ENCODE data around the gene RTBDN. TPM values are rescaled to one million over a fixed set of nuclear protein-coding genes. Genes with fewer than 3 reads are reported as not detected.

Gene RTBDN
- total and polyA plus RNA-seq, 10 of the 15 experiments (the other 5 are each of a cell fraction or from before 2014, with no cell fraction given): 0.45 TPM; not detected in 9

DNA sequence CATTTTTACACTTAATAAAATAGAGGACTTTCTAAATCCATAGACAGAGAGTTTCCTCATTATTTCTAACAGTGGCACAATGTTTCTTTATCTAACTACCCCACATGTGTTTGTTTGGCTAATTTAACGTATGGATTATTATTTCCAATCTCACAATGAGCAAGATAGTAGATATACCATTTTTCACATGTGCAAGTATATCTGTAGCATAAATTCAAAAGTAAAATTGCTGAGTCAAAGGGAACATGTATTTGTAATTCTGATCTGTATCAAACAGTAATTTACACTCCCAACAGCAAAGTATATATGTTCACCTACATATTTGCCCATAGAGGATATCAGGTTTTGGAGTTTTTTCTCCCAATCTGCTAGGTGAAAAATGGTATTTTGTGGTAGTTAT is 22.3 kb upstream of the RTBDN start:
- no peak overlapping the region for H2AFZ ChIP-seq (ENCODE audit: control insufficient read depth, low read depth, low read length)
- in situ Hi-C loops (cut with MboI) (no loop called here), intact Hi-C loops (cut with micrococcal nuclease; ENCODE audit: unreplicated experiment) (no loop called here)
- DNase-seq (ENCODE audit: low read depth, low spot score) (no peak), ATAC-seq (no peak), FAIRE-seq (no peak)
- no peaks in the 10 kb centered on the region for H3K79me2 ChIP-seq (ENCODE audit: control insufficient read depth, insufficient read depth, low read length)
- ChIA-PET RAD21 (ENCODE audit: unreplicated experiment) (no interaction called here), SMC1A (ENCODE audit: uncharacterized antibody, unreplicated experiment) (no interaction called here), CTCF (interaction anchor here (0.8 to 1.4 kb wide), 2 partner anchors 9 to 10 kb away, joined by 3 to 6 read pairs; no protein-coding TSS in a partner anchor), POLR2A (no interaction called here)
- no peaks in the 10 kb centered on the region for H3K27me3 ChIP-seq (replicated peaks in 1 of 2; ENCODE audit: control insufficient read depth in 2 of 2, insufficient read depth in 2 of 2, low read length in 1 of 2)
- no peak overlapping the region for H3K27ac ChIP-seq (ENCODE audit: control insufficient read depth, insufficient read depth)
- TF ChIP-seq, protein P1, sequence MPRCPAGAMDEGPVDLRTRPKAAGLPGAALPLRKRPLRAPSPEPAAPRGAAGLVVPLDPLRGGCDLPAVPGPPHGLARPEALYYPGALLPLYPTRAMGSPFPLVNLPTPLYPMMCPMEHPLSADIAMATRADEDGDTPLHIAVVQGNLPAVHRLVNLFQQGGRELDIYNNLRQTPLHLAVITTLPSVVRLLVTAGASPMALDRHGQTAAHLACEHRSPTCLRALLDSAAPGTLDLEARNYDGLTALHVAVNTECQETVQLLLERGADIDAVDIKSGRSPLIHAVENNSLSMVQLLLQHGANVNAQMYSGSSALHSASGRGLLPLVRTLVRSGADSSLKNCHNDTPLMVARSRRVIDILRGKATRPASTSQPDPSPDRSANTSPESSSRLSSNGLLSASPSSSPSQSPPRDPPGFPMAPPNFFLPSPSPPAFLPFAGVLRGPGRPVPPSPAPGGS (IDR thresholded peaks at IDR 0.05; ENCODE audit: borderline replicate concordance, insufficient read depth, low read depth, low read length, poor library complexity, severe bottlenecking): peak; percentile 17
- TF ChIP-seq NFYA (IDR thresholded peaks at IDR 0.05; ENCODE audit: borderline replicate concordance, low read depth, low read length) (no peak), SMAD5 (IDR thresholded peaks at IDR 0.05; ENCODE audit: low read depth) (no peak)
- no peaks in the 10 kb centered on the region for H3K9me3 ChIP-seq (replicated peaks; ENCODE audit: control insufficient read depth, insufficient read depth, low read length)
- H3K4me2 ChIP-seq (ENCODE audit: control insufficient read depth, insufficient read depth): no peak overlapping the region
- 2% methylated on average over 1 of the region's 1 CpG for WGBS (ENCODE audit: insufficient coverage, insufficient replicate concordance, low lambda C conversion rate, missing lambda C conversion rate)
- BruUV-seq (replicated peaks): no TSS peak
- H3K9ac ChIP-seq (ENCODE audit: control insufficient read depth, insufficient read depth, low read length): no peak overlapping the region
- no peaks in the 10 kb centered on the region for H4K20me1 ChIP-seq (ENCODE audit: control insufficient read depth, insufficient read depth)
- no peaks in the 10 kb centered on the region for H3K36me3 ChIP-seq (ENCODE audit: control insufficient read depth in 2 of 2, insufficient read depth in 2 of 2, low read length in 1 of 2)
- H3K4me3 ChIP-seq: no peak overlapping the region
- no peaks in the 10 kb centered on the region for H3K4me1 ChIP-seq (ENCODE audit: control insufficient read depth, insufficient read depth, low read length)
